ENCODE measurements around the gene FAM209B. TPM values are rescaled to one million over a fixed set of nuclear protein-coding genes. Genes with fewer than 3 reads are reported as not detected.

The FAM209B gene
- polyA plus RNA-seq, 3 donors = 0.33 to 0.48 TPM; not detected in 1

Other genes starting within 250 kb of the FAM209B start
- gene FAM210B, start 174.3 kb upstream of the FAM209B start, polyA plus RNA-seq (ENCODE audit: insufficient read length in 3 of 3) = 10 to 100 TPM; 34.9 to 38.6 (median 36.5) TPM
- 10 to 100 TPM; 16.2 to 17.3 (median 16.9) TPM for gene AURKA, start 141.0 kb upstream of the FAM209B start, polyA plus RNA-seq (ENCODE audit: insufficient read length in 3 of 3)
- 10 to 100 TPM; 42.1 to 44.2 (median 43.1) TPM for gene CSTF1, start 140.6 kb upstream of the FAM209B start, polyA plus RNA-seq (ENCODE audit: insufficient read length in 3 of 3)
- gene CASS4, start 121.0 kb upstream of the FAM209B start, polyA plus RNA-seq (ENCODE audit: insufficient read length in 3 of 3) = 1 to 10 TPM; 2.3 to 2.6 (median 2.5) TPM
- gene RTF2, start 64.6 kb upstream of the FAM209B start, polyA plus RNA-seq (ENCODE audit: insufficient read length in 3 of 3) = 100 to 1,000 TPM; 112 to 130 (median 120) TPM
- under 1 TPM in 2 of 3 donors, not detected in 1; 0.26 to 0.62 TPM for gene FAM209A, start 8.5 kb upstream of the FAM209B start, polyA plus RNA-seq (ENCODE audit: insufficient read length in 3 of 3)
- under 1 TPM; 0.81 to 0.88 (median 0.87) TPM for gene TFAP2C, start 96.1 kb downstream of the FAM209B start, polyA plus RNA-seq (ENCODE audit: insufficient read length in 3 of 3)

Measured in renal pelvis (tissue), 3 donors.